ENCODE measurements around the gene C3orf38.
"Not testable (repeated sequence)": the region's sequence is repeated elsewhere in the genome, so short reads cannot be mapped to it uniquely, and the experiment has no call there.

C3orf38 gene

DNA sequence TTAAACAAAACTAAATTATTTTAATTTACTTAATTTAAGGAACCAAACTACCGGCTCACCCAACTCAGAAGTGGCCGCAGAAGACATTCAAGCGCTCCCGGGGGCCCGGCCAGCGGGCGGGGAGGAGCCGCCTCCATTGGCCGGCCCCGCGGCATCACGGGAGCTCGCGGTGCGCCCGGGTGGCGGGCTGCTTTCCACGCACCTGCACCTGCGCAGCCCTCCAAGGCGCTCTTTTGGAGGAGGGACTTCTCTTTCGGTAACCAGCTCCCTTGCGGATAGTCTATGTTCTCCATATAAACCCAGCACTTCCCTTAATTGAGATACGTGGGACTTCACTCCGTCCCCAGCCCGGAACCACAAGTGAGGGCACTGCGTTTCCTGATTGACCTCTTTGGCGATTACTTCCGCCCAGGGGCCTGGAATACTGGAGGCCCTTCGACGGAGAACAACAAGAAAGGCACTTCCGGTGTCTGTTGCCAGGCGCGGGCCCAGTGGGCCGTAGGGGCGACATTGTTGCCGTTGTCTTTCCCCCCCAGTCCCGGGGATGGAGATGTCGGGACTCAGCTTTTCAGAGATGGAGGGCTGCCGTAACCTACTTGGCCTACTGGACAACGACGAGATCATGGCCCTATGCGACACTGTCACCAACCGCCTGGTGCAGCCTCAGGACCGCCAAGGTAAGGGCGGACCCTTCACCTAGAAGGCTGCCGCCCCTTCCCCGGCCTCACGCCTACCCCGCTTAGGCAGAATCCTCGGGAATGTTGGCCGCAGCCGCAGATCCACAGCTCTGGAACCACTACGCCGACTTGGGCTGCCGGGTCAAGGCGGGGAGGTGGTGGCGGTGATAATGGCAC, at the start of gene C3orf38:
Gene C3orf38, plus strand, starts transcription at position 451 of the 854 bp plus-strand sequence. Its CDS starts 94 bp downstream, at position 545.
- DNase-seq = peak; percentile 86

DNA sequence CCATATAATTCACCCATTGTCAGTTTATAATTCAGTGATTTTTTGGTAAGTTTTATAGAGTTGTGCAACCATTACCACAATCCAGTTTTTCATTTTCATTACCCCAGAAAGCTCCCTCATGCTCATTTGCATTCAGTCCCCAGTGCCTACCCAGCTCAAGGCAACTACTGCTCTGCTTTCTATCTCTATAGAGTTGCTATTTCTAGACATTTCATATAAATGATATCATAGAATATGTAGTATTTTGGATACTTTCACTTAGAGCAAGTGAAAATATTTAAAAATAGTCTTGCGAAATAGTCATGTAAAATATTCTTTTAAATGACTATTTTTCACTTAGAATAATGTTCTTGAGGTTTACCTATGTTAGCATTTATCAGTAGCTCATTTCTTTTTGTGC, 48.6 kb upstream of the C3orf38 start:
- DNase-seq = no peak

DNA sequence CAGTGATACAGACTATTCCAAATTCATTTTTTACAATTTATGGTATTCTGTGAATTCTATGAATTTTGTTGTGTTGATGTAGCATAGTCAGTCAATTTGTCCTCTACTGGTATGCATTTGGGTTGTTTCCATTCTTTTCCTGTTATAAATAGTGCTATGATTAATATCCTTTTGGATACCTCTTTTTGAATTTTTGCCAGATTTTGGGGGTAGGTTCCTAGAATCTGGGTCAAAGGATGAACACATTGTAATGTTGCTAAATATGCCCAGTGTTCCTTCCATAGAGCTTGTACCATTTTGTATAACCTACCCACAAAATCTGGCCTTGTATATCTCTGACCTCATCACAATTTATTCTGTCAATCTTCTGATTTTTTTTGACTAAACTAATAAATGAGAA, 44.4 kb upstream of the C3orf38 start:
- DNase-seq = no peak

DNA sequence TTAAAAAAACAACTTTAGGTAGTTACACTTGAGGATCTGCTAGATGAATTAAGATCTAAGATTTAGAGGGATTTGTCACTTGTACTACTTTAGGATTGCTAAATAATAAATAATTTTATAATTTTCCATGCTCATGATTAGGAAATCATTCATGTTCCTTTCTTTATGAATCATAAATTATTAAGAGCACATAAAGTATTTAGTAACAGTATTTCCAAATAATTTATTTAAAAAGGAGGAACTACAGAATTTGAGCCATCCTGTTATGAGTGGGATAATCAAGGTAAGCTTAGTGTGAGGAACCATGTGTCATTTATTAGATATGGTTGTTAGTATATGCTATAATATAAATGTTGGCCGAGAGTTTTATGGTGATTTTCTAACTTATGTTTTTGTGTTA, 37.5 kb upstream of the C3orf38 start:
- DNase-seq = no peak

DNA sequence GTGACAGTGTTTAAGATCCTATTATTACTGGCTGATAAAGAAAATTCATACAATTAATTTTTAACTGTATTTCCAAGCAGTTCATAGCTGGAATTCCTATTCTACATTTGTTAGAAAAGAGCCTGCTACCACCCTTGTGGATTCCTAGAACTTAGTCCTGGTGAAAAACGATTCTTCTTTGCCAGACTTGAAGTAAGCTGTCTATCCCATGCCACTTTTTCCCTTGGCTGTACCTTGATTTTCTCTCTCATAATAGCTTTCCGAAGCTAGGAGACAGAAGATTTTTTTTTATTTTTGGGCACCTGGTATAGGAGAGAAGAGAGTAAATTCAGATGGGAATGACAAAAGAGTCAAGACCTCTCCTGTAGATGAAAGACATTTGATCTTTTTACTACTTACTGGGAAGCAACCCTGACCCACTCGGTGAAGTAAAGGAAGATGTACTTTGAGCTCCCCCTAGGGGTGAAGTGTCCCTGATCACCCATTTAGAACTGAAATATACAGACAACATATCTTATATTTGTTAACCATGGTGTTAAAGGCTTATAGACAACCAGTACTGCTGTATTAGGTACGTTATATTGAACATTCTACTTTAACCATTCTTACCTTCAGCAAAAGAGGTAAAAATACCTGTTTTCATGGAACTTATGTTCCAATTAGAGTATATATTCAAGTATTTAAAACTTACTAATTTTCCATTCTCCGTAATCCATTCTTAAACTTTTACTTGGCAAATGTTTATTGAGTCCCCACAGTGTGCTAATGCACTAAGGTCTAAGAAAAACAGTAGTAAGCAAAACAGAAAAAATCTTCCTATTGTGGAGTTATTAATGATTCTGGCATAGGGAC, 36.2 kb upstream of the C3orf38 start:
- DNase-seq = peak; percentile 37

DNA sequence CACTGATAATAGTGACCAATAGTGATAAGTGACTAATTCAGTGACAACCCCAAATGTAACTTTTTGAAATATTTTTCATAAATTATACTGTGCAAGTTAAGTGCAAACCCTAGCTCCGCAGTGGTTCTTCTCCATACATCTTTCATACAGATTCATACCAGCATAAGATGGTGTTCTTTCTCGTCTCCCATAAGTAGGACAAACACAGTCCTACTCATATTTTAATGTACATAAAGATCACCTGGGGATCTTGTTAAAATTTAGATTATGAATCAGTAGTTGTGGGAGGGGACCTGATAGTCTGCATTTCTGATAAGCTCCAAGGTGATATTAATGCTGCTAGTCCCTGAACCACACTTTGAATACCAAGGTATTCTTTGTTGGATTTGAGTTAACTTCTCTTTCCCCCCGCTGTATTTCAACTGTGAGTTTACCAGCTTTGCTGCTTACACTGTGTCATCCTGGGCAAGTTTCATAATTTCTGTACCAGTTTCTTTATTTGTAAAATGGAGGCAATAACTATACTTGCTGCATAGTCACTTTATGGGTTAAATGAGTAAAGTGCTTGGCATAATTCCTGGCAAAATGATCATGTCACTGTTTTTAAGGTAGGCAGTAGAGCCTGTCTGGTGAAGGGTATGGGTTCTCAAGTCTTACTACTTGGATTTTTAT, 34.7 kb upstream of the C3orf38 start:
- no peak for DNase-seq

DNA sequence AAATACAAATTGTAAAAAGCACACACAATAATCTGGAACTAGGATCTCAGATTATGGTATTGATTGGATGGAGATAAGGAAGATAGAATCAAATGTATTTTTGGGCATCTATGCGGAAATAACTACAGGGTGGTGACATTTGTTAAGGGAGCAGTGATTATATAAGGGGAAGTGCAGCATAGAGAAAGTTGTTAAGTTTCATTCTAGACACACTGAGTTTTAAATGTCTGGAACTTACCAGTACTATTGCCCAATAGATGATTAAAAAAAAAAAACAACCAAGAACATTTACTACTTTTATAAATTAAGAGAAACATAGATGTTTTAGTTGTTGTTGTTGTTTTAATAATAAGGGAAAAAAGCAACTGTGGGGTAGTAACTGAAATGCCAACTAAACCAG, 32.1 kb upstream of the C3orf38 start:
- no peak for DNase-seq

DNA sequence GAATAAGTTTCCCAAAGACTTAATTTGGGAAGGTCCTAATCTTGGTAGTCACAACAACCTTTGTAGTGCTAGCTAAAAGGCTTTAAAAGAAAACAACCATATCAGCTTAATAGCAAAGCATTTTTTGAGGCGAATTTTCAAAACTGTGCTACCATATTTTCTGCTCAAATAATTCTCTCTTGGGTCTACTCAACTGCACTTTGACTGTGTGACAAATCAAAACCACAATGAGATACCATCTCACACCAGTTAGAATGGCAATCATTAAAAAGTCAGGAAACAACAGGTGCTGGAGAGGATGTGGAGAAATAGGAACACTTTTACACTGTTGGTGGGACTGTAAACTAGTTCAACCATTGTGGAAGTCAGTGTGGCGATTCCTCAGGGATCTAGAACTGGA, 31.2 kb upstream of the C3orf38 start:
- DNase-seq = not testable (repeated sequence)

DNA sequence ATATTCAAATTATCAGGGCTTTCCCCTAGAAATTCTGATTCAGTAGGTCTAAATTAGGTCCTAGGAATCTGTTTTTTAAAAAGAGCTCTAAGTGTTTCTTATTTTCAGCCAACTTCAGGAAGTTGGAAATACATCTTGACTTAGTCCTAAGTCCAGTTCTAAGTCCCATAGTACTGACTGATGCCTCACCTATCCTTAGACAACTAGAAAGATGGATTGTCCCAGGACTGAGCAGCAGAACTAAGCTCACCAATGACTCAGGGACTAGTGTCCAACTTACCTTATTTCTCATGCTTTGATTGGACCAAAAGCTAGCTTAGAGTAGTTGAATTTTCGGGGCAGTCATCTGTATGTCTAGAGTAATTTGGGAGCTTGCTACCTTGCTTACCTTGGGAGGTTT, 26.2 kb upstream of the C3orf38 start:
- no peak for DNase-seq

DNA sequence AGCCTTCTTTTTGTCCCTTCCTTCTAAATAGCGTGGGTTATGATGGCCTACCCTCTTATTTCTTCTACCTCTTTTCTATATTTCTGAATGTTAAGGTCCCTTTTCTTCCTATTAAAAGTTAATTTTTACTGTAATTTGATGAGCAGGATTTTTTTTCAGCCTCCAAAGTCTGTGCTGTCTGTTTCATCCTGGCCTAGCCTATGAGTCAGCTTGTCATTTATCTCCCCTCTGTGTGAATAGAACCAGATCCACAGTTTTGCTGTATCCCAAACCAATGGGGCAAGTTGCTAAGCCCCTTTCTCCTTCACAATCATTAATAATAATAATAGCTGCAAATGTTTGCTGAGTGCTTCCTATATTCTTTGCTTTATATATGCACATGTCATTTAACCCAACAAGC, 18.1 kb upstream of the C3orf38 start:
- DNase-seq = no peak

DNA sequence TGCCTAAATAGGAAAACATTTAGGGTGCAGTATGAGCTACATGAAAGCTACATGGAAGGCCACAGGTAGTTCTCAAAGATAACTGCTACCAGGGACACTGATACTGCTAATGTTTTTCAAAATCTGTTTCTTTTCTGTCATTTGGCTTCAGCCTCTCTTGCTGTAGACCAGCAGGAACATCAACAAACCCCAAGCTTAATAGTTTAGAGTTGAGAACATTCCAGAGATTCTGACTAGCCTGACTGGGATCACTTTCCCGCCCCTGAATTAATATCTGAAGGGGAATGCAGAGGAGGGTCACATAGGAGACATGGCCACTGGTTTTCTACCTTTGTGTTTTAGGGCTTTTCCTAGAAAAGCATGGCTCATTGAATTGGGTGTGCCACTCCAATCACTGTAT, 16.9 kb upstream of the C3orf38 start:
- DNase-seq = no peak

DNA sequence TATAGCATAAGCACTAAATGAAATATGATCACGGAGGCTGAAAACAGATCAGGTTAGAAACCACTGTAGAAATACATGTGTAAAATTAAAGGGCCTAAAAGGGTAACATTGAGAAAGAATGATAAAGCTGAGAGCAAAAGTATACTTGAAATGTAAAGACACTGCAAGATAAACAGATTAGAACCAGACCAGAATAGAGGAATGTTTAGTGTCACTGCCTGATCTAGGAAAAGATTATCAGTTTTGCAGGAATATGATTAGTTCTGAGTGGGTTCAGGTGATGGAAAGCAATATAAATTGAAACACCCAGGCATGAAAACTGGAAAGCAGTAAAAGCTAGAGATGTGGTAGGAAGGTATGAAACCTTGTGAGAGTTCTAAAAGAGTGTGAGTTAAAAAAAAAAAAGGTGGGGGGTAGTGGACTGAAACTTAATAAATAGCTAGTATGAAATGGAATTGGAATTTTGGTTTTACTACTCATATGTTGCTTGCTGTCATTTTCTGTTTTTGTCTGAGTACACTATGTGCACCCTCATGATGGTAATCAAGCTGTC, 16.0 kb upstream of the C3orf38 start:
- no peak for DNase-seq

DNA sequence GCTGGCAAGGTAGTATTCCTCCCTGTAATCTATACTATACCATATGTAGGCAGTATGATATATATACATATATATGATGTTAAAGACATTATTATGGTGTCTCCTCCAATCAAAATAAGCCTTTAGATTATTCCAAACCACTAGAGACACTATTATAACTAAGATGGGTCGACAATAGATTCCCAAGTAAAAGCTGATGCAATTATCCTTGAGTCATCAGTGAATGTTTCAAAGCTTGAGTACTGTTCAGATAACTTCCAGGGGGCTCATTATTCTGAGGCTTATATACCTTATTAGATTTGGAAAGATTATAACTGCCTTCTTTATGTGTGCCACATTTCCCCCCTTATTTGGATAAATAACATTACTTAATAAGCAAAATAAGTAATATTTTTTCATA, 11.9 kb upstream of the C3orf38 start:
- no peak for DNase-seq

DNA sequence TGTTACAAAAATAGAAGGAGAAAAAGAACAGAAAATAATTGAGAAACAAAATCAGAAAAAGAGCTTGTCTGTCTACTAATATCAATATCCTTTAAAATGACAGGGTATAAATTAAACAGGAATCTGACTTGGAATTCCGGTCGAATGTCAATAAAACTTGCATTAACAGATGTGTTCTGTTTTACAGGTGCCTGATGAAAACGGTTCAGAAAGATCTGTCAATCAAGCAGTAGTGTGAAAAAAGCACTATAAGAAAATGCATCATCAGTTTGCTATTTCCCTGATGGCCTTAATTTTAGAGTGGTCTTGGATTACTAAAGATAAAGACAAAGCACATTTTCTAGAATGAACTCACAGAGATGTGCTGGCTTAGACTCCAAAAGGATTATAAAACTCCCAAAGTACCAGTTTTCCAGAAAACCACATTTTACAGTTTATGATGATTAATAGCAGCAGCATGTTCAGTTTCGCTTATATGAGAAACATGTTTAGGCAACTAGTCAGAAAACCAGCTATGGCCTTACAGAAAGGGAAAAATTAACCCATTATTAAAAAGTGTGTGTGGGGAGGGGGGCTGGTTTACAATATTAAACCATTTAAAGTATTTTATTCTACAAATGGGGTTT, 8.2 kb upstream of the C3orf38 start:
- DNase-seq = no peak

DNA sequence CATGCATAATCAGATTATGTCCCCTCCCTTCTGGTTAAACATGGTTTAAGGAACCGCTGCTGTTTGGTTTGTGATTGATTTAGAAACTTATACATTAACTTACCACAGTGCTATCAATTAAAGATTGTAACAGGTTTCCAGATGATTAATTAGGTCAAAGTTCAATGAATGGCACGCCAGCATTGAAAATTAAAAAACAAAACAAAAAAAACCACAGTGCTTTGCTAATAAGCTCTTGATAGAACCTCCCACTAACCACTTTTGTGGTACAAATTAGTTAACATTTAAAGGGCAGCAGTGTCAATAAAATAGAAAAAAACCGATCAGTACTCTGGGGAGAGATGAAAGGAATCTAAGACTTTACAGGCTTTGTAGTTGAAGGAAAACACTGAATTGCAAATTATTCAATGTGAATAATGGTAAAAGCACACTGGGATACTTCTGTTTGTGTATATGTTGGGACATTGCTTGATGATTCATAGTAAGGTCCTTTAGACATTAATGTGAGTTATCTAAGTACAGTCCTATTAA, 7.6 kb upstream of the C3orf38 start:
- DNase-seq = no peak

DNA sequence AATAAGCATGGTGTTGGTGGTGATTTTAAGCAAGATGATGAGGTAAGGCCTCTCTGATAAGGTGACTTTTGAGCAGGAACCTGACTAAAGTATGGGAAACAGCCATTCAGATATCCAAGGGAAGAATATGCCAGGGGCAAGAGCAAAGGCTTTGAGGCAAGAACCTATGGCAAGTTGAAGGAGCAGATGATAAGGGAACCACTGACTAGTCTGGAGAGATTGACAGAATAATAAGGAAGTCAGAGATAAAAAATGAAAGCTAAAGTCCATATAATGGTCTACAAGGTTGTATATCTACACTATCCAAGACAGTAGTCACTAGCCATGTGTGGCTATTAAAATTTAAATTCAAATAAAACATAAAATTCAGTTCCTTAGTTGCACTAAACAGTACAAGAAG, 2.5 kb upstream of the C3orf38 start:
- DNase-seq = no peak

DNA sequence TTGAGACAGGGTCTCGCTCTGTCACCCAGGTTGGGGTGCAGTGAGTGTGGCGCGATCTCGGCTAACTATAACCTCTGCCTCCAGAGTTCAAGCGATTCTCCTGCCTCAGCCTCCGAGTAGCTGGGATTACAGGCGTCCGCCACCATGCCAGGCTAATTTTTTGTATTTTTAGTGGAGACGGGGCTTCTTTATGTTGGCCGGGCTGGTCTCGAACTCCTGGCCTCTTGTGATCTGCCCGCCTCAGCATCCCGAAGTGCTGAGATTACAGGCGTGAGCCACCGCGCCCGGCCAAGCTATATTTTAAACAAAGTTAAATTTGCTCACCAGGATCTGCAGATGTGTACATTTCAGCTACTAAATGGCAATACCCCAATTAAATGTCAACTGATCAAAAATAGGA, 1.1 kb upstream of the C3orf38 start:
- no peak for DNase-seq

DNA sequence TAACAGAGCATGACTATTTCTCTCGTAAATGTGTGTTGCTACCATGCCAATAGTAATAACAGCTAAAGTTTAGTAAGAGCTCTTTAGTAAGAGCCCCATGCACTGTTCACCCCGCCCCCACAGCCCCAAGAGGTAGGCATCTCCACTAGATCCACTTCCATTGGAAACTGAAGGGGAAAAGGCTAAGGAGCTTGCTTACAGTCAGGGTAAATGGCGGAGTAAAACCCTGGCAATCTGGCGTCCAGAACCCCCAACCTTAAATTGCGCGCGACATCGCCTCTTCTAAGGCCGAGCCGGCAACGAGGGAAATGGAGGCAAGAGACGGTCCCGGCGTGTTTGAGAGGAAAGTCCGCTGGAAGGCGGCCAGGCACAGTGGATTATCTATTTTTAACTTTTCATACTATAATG, 654 bp upstream of the C3orf38 start:
- peak; percentile 72 for DNase-seq

DNA sequence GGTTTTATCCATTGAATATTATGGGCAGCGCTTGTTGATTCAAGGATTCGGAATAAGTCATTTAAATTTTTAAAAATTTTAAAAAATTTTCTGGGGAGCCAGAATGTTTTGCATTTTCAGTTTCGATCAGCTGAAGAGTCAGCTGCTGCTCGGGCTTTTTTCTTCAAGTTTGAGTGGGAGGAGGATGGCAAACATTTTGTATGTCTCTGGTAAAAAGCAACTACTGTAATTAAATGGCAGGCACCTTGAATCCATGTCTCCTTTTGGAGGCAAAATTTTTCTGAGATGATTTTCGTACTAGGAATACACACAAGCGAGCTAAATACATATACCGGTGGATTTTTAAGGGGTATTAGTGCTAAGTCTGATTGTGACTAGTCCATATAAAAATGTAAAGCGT, 612 bp downstream of the C3orf38 start:
- peak; percentile 7 for DNase-seq

DNA sequence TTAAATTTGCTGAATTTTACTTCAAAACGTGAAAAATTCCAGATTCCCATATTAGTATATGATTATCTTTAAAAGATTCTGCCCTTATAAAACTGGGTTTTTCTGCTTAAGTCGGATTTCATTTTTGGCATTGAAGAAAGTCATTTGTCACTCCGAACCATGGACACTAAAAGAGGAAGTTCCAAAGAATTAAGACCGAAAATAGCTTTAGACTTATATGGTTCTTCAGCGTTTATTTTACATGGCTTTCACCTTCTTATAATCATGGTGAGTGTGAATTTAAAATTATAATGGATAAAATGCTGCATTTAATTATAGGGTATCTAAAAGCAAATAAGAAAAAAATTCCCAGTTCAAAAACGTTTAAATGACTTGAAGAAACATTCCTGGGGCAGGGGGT, 1.0 kb downstream of the C3orf38 start:
- no peak for DNase-seq

DNA sequence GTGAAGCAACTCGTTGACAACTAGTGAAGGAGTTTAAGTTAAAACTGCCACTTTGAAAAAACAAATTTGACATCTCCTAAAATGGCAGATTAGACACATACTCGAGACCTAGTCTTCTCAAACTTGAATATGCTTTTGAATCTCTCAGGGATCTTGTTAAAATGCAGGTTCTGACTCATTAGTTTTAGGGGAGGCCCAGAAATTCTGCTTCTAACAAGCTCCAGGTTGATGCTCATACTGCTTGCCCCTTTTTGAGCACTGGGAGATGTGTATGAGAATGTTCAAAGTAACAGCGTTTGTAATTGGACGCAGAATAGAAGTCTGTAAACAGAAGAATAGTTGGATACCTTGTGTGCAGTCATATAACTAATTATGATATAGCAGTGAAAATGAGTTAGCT, 1.6 kb downstream of the C3orf38 start:
- DNase-seq = no peak

DNA sequence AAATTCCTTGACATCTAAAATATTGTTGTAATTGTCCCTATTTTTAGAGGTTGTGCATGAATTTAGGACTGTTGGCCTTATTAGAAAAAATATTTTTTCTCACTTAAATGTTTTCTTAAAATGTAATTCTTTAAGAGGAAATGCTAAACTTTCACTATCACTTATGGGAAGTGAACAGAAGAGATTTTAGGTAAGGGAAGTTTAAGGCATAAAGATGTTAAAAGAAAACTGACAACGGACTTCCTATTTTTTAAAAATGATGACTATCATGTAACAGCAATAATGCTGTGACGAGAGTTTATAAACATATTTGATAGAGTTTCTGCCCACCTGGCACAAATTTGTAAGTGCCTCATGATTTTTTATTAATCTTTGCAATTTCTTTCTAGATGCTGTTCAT, 3.1 kb downstream of the C3orf38 start:
- no peak for DNase-seq

All from NCI-H2171 treated with DMSO at 0.1 percent for 48 hours (cell line).